ENCODE measurements around the gene ZNF169.
"Not testable (repeated sequence)": the region's sequence is repeated elsewhere in the genome, so short reads cannot be mapped to it uniquely, and the experiment has no call there.

The ZNF169 gene

DNA sequence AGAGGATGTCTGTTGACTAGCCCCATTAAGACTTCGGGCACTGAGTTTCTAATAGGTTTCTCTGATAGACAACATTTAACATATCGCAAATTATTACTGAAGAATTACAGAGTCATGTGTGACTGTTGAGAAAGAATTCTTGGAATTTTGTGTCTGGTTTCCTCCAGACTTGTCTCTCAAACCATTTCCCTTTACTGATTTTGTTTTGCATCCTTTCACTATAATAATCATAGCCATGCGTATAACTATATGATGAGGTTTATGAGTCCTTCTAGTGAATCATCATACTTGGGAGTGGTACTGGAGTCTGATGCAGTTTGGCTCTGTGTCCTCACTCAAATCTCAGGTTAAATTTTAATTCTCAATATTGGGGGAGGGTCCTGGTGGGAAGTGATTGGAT is 27.0 kb downstream of the ZNF169 start:
- Histone ChIP-seq H3K36me3 (ENCODE audit: control insufficient read depth in 2 of 2, insufficient read depth in 2 of 2, low read length in 2 of 2) (peaks cover 0 to 6% of the 10 kb centered on the region in 2 donors), H3K27ac (ENCODE audit: low read depth in 2 of 2, low read length in 2 of 2) (no peak overlapping the region), H3K9ac (ENCODE audit: low read depth in 1 of 2, low read length in 2 of 2) (no peak overlapping the region)

DNA sequence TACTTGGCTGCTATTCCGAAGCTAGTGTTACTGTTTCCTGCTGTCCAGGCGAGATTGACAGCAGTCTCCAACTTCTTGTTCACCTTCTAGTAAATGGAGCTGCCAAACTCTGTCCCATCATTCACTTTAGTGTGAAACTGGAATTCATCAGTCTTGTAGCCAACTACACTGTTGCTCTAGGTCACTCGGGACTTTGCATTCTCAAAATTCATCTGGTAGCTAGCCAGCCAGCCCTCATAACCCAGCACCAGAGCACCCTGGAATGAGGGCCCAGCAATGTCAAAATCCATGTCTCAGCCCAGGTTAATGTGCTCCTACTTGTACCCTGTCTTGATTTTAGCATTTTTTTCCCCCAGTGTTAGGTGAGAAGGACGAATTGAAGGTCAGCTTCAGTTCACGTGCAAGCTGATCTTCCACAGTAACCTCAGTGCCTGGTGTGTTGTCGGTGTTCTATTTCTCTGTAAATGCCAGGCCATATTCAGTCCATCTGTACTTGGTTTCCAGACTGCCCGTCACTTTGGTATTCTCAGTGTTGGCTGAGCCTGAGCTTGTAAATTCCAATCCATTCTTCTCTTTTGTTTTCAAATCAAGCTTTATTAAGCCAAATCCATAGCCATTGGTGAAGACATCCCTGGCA is 28.9 kb downstream of the ZNF169 start:
- Histone ChIP-seq H3K36me3 (ENCODE audit: control insufficient read depth in 2 of 2, insufficient read depth in 2 of 2, low read length in 2 of 2) (peaks cover 2 to 13% of the 10 kb centered on the region in 2 donors), H3K27ac (ENCODE audit: low read depth in 2 of 2, low read length in 2 of 2) (no peak overlapping the region), H3K9me3 (ENCODE audit: control insufficient read depth in 2 of 2, low read length in 2 of 2) (no peaks in the 10 kb centered on the region), H3K9ac (ENCODE audit: low read depth in 1 of 2, low read length in 2 of 2) (no peak overlapping the region), H3K4me1 (ENCODE audit: control insufficient read depth in 2 of 2, insufficient read depth in 2 of 2, low read length in 2 of 2) (peaks cover 0 to 4% of the 10 kb centered on the region in 2 donors), H3K4me3 (ENCODE audit: low read length in 2 of 2) (no peak overlapping the region), H3K27me3 (ENCODE audit: control insufficient read depth in 2 of 2, insufficient read depth in 2 of 2, low read length in 2 of 2) (no peaks in the 10 kb centered on the region)

More for the DNA sequence above, 27.0 kb downstream of the ZNF169 start:
- Histone ChIP-seq H3K27me3 (ENCODE audit: control insufficient read depth in 2 of 2, insufficient read depth in 2 of 2, low read length in 2 of 2) (no peaks in the 10 kb centered on the region), H3K4me3 (ENCODE audit: low read length in 2 of 2) (no peak overlapping the region), H3K9me3 (ENCODE audit: control insufficient read depth in 2 of 2, low read length in 2 of 2) (no peaks in the 10 kb centered on the region), H3K4me1 (ENCODE audit: control insufficient read depth in 2 of 2, insufficient read depth in 2 of 2, low read length in 2 of 2) (no peaks in the 10 kb centered on the region)

DNA sequence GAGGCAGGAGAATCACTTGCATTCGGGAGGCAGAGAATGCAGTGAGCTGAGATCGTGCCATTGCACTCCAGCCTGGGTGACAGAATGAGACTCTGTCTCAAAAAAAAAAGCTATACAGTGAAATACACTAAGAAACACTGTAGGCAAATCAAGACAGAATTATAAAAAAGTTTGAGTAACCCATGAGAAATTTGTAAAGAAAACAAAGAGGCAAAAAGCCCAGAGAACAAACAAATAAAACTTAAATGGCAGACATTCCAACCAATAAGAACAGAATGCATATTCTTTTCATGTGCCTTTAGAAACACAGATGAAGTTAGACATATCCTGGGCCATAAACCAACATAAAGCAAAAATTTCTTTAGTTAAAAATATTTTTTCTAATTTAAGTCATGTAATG is 30.6 kb downstream of the ZNF169 start:
- no peaks in the 10 kb centered on the region for H3K9me3 ChIP-seq (ENCODE audit: control insufficient read depth in 2 of 2, low read length in 2 of 2)
- H3K4me1 ChIP-seq (ENCODE audit: control insufficient read depth in 2 of 2, insufficient read depth in 2 of 2, low read length in 2 of 2): peaks cover 0 to 4% of the 10 kb centered on the region in 2 donors
- no peak overlapping the region for H3K4me3 ChIP-seq (ENCODE audit: low read length in 2 of 2)
- no peaks in the 10 kb centered on the region for H3K27me3 ChIP-seq (ENCODE audit: control insufficient read depth in 2 of 2, insufficient read depth in 2 of 2, low read length in 2 of 2)
- H3K9ac ChIP-seq (ENCODE audit: low read depth in 1 of 2, low read length in 2 of 2): no peak overlapping the region
- no peak overlapping the region for H3K27ac ChIP-seq (ENCODE audit: low read depth in 2 of 2, low read length in 2 of 2)
- H3K36me3 ChIP-seq (ENCODE audit: control insufficient read depth in 2 of 2, insufficient read depth in 2 of 2, low read length in 2 of 2): peaks cover 7 to 21% of the 10 kb centered on the region in 2 donors

DNA sequence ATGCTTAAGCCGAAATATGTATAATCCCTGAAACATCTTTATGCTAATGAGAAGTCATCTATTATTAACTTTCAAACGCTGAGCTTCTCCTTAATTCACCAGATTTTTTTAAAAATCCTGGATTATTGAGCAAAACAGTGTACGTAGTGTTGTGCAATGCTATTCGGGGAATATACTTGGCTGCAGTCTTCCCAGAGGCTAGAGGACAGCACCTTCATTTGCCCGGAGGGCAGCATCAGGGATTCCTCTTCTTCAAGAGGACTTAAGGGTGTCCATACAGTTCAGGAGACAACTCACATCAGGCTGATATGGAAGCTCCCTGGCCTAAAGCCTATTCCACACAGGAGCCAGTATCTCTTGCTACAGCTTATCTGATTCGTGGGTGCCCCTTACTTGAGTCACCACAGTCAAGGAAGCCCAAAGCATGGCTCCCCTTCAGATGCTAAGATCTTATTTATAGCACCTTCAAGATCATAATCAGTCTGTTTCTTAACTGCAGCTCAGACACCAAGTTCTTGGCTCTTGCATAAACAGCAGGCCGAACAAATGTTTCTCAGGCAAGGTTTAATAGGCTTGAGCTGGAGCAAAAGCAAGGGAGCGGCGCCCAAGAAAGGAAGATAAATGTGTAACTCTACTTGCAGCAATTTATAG is 40.0 kb downstream of the ZNF169 start:
- H3K4me3 ChIP-seq (ENCODE audit: low read length in 2 of 2): no peak overlapping the region
- no peaks in the 10 kb centered on the region for H3K4me1 ChIP-seq (ENCODE audit: control insufficient read depth in 2 of 2, insufficient read depth in 2 of 2, low read length in 2 of 2)
- no peak overlapping the region for H3K9ac ChIP-seq (ENCODE audit: low read depth in 1 of 2, low read length in 2 of 2)
- no peaks in the 10 kb centered on the region for H3K27me3 ChIP-seq (ENCODE audit: control insufficient read depth in 2 of 2, insufficient read depth in 2 of 2, low read length in 2 of 2)
- H3K27ac ChIP-seq (ENCODE audit: low read depth in 2 of 2, low read length in 2 of 2): no peak overlapping the region
- H3K9me3 ChIP-seq (ENCODE audit: control insufficient read depth in 2 of 2, low read length in 2 of 2): no peaks in the 10 kb centered on the region
- H3K36me3 ChIP-seq (ENCODE audit: control insufficient read depth in 2 of 2, insufficient read depth in 2 of 2, low read length in 2 of 2): peaks cover 0 to 10% of the 10 kb centered on the region in 2 donors

DNA sequence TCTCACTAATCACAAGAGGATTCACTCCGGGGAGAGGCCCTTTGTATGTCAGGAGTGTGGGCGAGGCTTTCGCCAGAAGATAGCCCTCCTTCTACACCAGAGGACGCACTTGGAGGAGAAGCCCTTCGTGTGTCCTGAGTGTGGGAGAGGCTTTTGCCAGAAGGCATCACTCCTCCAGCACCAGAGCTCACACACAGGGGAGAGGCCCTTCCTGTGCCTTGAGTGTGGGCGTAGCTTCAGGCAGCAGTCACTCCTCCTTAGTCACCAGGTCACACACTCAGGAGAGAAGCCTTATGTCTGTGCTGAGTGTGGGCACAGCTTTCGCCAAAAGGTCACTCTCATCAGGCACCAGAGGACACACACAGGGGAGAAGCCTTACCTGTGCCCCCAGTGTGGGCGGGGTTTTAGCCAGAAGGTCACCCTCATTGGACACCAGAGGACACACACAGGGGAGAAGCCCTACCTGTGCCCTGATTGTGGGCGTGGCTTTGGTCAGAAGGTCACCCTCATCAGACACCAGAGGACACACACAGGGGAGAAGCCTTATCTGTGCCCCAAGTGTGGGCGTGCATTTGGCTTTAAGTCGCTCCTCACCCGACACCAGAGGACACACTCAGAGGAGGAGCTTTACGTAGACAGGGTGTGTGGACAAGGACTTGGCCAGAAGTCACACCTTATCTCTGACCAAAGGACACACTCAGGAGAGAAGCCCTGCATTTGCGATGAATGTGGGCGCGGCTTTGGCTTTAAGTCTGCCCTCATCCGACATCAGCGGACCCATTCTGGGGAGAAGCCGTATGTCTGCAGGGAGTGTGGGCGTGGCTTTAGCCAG is 41.6 kb downstream of the ZNF169 start:
- peaks cover 0 to 5% of the 10 kb centered on the region in 2 donors for H3K36me3 ChIP-seq (ENCODE audit: control insufficient read depth in 2 of 2, insufficient read depth in 2 of 2, low read length in 2 of 2)

DNA sequence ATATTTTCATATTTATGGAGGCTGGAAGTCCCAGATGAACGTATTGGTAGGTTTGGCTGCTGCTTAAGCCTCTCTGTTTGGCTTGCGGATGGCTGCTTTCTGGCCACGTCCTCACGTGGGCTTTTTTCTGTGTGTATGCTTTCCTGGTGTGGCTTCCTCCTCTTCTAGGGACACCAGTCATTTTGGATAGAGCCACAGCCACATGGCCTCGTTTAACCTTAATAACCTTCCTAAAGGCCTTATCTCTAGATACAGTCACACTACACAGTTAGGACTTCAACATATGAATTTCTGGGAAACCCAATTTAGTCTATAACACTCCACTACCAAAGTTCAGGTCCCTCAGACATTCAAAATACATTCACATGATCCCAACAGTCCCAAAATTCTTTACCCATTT is 42.5 kb downstream of the ZNF169 start:
- Histone ChIP-seq H3K4me3 (ENCODE audit: low read length in 2 of 2) (no peak overlapping the region), H3K27ac (ENCODE audit: low read depth in 2 of 2, low read length in 2 of 2) (no peak overlapping the region), H3K4me1 (ENCODE audit: control insufficient read depth in 2 of 2, insufficient read depth in 2 of 2, low read length in 2 of 2) (no peaks in the 10 kb centered on the region), H3K9me3 (ENCODE audit: control insufficient read depth in 2 of 2, low read length in 2 of 2) (no peaks in the 10 kb centered on the region), H3K27me3 (ENCODE audit: control insufficient read depth in 2 of 2, insufficient read depth in 2 of 2, low read length in 2 of 2) (no peaks in the 10 kb centered on the region), H3K36me3 (ENCODE audit: control insufficient read depth in 2 of 2, insufficient read depth in 2 of 2, low read length in 2 of 2) (peaks cover 0 to 5% of the 10 kb centered on the region in 2 donors), H3K9ac (ENCODE audit: low read depth in 1 of 2, low read length in 2 of 2) (no peak overlapping the region)

More for the DNA sequence above, 41.6 kb downstream of the ZNF169 start:
- Histone ChIP-seq H3K9me3 (ENCODE audit: control insufficient read depth in 2 of 2, low read length in 2 of 2) (no peaks in the 10 kb centered on the region), H3K4me3 (ENCODE audit: low read length in 2 of 2) (no peak overlapping the region), H3K27ac (ENCODE audit: low read depth in 2 of 2, low read length in 2 of 2) (no peak overlapping the region), H3K4me1 (ENCODE audit: control insufficient read depth in 2 of 2, insufficient read depth in 2 of 2, low read length in 2 of 2) (no peaks in the 10 kb centered on the region), H3K27me3 (ENCODE audit: control insufficient read depth in 2 of 2, insufficient read depth in 2 of 2, low read length in 2 of 2) (no peaks in the 10 kb centered on the region), H3K9ac (ENCODE audit: low read depth in 1 of 2, low read length in 2 of 2) (no peak overlapping the region)

DNA sequence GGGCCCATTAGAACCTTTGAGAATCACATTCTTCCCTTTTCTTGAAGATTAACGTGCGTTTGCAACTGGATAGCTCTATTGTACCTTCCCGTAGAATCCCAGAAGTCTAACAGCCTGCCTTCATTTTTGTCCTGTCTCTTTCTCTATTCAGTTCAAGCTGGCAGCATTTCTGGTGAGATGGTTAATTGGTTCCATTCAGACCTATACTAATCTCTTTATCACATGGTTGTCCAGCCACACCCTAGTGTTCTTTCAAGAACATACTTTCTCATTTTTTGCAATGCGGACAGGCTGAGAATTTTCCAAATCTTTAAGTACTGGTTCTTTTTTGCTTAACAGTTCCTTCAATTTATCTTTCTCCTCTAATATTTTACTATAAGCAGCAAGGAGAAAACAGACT is 43.3 kb downstream of the ZNF169 start:
- Histone ChIP-seq H3K36me3 (ENCODE audit: control insufficient read depth in 2 of 2, insufficient read depth in 2 of 2, low read length in 2 of 2) (peaks cover 0 to 5% of the 10 kb centered on the region in 2 donors), H3K9me3 (ENCODE audit: control insufficient read depth in 2 of 2, low read length in 2 of 2) (no peaks in the 10 kb centered on the region), H3K27ac (ENCODE audit: low read depth in 2 of 2, low read length in 2 of 2) (no peak overlapping the region), H3K27me3 (ENCODE audit: control insufficient read depth in 2 of 2, insufficient read depth in 2 of 2, low read length in 2 of 2) (no peaks in the 10 kb centered on the region), H3K4me3 (ENCODE audit: low read length in 2 of 2) (no peak overlapping the region), H3K4me1 (ENCODE audit: control insufficient read depth in 2 of 2, insufficient read depth in 2 of 2, low read length in 2 of 2) (no peaks in the 10 kb centered on the region), H3K9ac (ENCODE audit: low read depth in 1 of 2, low read length in 2 of 2) (no peak overlapping the region)

DNA sequence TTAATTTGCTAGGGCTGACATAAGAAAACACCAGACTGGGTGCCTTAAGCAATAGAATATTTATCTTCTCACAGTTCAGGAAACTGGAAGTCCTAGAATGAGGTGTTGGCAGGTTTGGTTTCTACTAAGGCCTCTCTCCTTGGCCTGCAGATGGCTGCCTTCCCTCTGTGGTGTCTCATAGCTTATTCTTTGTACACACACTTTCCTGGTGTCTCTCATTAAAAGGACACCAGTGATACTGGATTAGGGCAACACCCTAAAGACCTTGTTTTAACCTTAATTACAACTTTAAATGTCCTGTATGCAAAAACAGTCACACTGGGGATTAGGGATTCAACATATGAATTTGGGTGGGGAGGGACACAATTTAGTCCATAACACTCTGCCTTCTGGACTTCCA is 44.2 kb downstream of the ZNF169 start:
- Histone ChIP-seq H3K4me1 (ENCODE audit: control insufficient read depth in 2 of 2, insufficient read depth in 2 of 2, low read length in 2 of 2) (no peaks in the 10 kb centered on the region), H3K27ac (ENCODE audit: low read depth in 2 of 2, low read length in 2 of 2) (no peak overlapping the region), H3K9me3 (ENCODE audit: control insufficient read depth in 2 of 2, low read length in 2 of 2) (no peaks in the 10 kb centered on the region), H3K9ac (ENCODE audit: low read depth in 1 of 2, low read length in 2 of 2) (no peak overlapping the region), H3K27me3 (ENCODE audit: control insufficient read depth in 2 of 2, insufficient read depth in 2 of 2, low read length in 2 of 2) (no peaks in the 10 kb centered on the region), H3K36me3 (ENCODE audit: control insufficient read depth in 2 of 2, insufficient read depth in 2 of 2, low read length in 2 of 2) (peaks cover 0 to 5% of the 10 kb centered on the region in 2 donors), H3K4me3 (ENCODE audit: low read length in 2 of 2) (no peak overlapping the region)

DNA sequence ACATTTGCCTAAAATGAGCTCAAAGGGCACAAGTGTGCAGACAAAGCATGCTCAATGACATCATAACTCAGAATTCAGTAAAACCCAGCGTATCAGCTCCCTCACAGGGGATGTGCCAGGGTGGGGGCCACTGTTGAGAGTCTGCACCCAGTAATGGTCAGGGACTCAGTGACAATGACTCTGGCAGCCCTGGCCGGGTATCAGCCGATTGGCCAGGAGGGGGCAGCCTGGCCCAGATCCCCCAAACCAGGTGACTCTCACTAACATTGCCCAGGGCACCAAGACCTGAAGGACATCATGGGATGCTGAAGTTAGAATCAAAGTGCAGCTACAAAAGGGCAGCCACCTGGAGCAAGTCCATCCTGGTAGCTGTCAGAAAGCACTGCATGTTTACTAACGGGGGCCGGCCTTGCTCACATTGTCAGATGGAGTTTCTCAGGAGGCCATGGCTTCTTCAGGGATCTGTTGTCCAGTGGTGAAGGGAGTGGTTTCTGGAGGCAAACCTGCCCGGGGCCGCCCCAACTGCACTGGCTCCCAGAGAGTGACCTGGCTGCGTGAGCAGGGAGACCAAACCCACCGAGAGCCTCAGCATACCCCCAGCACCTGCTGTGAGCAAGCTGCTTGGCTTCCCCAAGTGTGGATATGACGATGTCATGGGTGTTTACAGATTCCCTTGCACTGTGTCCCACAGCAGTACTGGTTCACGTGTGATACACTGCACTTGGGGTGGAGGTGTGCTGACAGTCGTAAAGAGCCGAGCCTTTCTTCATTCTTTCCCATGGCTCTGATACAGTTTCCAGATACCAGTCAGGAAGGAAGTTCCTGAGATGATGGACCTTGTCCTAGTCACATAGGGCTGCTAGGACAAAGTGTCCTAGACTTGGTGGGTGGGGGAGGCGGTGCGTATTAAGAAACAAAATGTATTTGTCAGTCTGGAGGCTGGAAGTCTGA is 56.2 kb downstream of the ZNF169 start:
- H3K4me3 ChIP-seq (ENCODE audit: low read length in 2 of 2); H3K4me1 ChIP-seq (ENCODE audit: control insufficient read depth in 2 of 2, insufficient read depth in 2 of 2, low read length in 2 of 2); H3K36me3 ChIP-seq (ENCODE audit: control insufficient read depth in 2 of 2, insufficient read depth in 2 of 2, low read length in 2 of 2); H3K27ac ChIP-seq (ENCODE audit: low read depth in 2 of 2, low read length in 2 of 2); H3K9ac ChIP-seq (ENCODE audit: low read depth in 1 of 2, low read length in 2 of 2); H3K9me3 ChIP-seq (ENCODE audit: control insufficient read depth in 2 of 2, low read length in 2 of 2); H3K27me3 ChIP-seq (ENCODE audit: control insufficient read depth in 2 of 2, insufficient read depth in 2 of 2, low read length in 2 of 2): not testable (repeated sequence)

All from mucosa of rectum (tissue), 2 donors.